HCT116 (cell line): Measurements from ENCODE around the gene NARF. TPM values are rescaled to one million over a fixed set of nuclear protein-coding genes. Genes with fewer than 3 reads are reported as not detected.
A peak's percentile ranks its signal among the peaks of the same experiment; 100 is the strongest.

Source experiments
- ATAC-seq: fragments of 200-7000 bp; cut with Tn5 transposase; 2 replicates; pipeline ENCODE4 v1.9.1; 2020; ENCODE audit warnings: mild to moderate bottlenecking, moderate library complexity
- BruUV-seq: library from RNA; stranded (reverse); fragments of 400-500 nt; replicated peaks from 2 replicates; lab custom pipeline; 2021; lab: Mats Ljungman, UMichigan
- CTCF ChIA-PET: fragments of 300-600 bp; sonication (Branson Sonifier 250); formaldehyde crosslinking; loops from one replicate; lab custom pipeline; 2021; ENCODE audit warnings: antibody characterized with exemption; lab: Charles Lee
- POLR2A ChIA-PET: fragments of 300-600, 350-600 bp; sonication (Branson Sonifier 250); formaldehyde crosslinking; loops from one replicate; lab custom pipeline; 2021; ENCODE audit warnings: antibody characterized with exemption; lab: Charles Lee
- RAD21 ChIA-PET, 2 experiments: fragments of 300-600 bp; sonication (Branson Sonifier 250); formaldehyde crosslinking; loops; one replicate each; lab custom pipeline; 2023; ENCODE audit warnings: low total read pairs in 2 of 2; ENCODE audit not compliant: uncharacterized antibody in 2 of 2, unreplicated experiment in 2 of 2, low non-redundant PET in 1 of 2; lab: Charles Lee
- DNase-seq: peaks from one replicate; pipeline ENCODE4 v3.0.0-alpha.2; 2010; ENCODE audit warnings: low read depth, low spot score
- H2AFZ ChIP-seq: fragments of 200-600 bp; shearing (Covaris generic), sonication (generic); 2 replicates; pipeline ENCODE4 v1.6.1; 2017; ENCODE audit warnings: low read depth, mixed run types, mixed read lengths, antibody characterized with exemption, low read length; ENCODE audit not compliant: poor library complexity, severe bottlenecking
- H3K27ac ChIP-seq: 2 replicates; pipeline ENCODE4 v1.5.1; 2012; ENCODE audit warnings: low read depth, low read length
- H3K27me3 ChIP-seq: fragments of 200-600 bp; sonication (generic); 2 replicates; pipeline ENCODE4 v1.6.1; 2016; ENCODE audit warnings: mixed run types, low read length, mixed read lengths; ENCODE audit not compliant: insufficient read depth
- H3K36me3 ChIP-seq, 2 experiments: fragments of 200-500 bp in 1 of 2; fragments of 200-600 bp in 1 of 2; sonication (Bioruptor generic) in 1 of 2; sonication (generic) in 1 of 2; 2 replicates each; pipeline versions ENCODE4 v1.5.1 to v1.6.1; 2014 to 2016; ENCODE audit warnings: low read length in 2 of 2, inconsistent platforms in 1 of 2, mixed read lengths in 1 of 2, mixed run types in 1 of 2; ENCODE audit not compliant: insufficient read depth in 2 of 2, control insufficient read depth in 1 of 2
- H3K4me1 ChIP-seq, 2 experiments: fragments of 200-600 bp in 1 of 2; sonication (generic) in 1 of 2; 2 replicates each; pipeline versions ENCODE4 v1.5.1 to v1.6.1; 2012 to 2017; ENCODE audit warnings: low read length in 2 of 2, inconsistent platforms in 1 of 2, mild to moderate bottlenecking in 1 of 2, mixed read lengths in 1 of 2, mixed run types in 1 of 2, moderate library complexity in 1 of 2; ENCODE audit not compliant: insufficient read depth in 2 of 2, control insufficient read depth in 1 of 2
- H3K4me2 ChIP-seq: fragments of 200-600 bp; sonication (generic); 2 replicates; pipeline ENCODE4 v1.6.1; 2017; ENCODE audit warnings: mixed run types, low read length, mixed read lengths
- H3K4me3 ChIP-seq, 2 experiments: fragments of 200-600 bp in 1 of 2; sonication (generic) in 1 of 2; replicated peaks in 1 of 2; 2 replicates each; pipeline ENCODE4 v1.5.1; 2011 to 2016; ENCODE audit warnings: low read length in 2 of 2, control low read depth in 1 of 2, low read depth in 1 of 2, mild to moderate bottlenecking in 1 of 2, mixed read lengths in 1 of 2, mixed run types in 1 of 2
- H3K79me2 ChIP-seq: fragments of 200-600 bp; sonication (generic); 2 replicates; pipeline ENCODE4 v1.6.1; 2017; ENCODE audit warnings: mild to moderate bottlenecking, mixed run types, low read length, moderate library complexity, mixed read lengths; ENCODE audit not compliant: insufficient read depth
- H3K9ac ChIP-seq: fragments of 200-600 bp; sonication (generic); 2 replicates; pipeline ENCODE4 v1.6.1; 2016; ENCODE audit warnings: low read length, mixed read lengths
- H3K9me2 ChIP-seq: fragments of 200-600 bp; sonication (generic), shearing (Covaris generic); 2 replicates; pipeline ENCODE4 v1.6.1; 2017; ENCODE audit warnings: mixed run types, mild to moderate bottlenecking, moderate library complexity; ENCODE audit not compliant: insufficient read depth
- H3K9me3 ChIP-seq, 2 experiments: fragments of 200-500 bp in 1 of 2; fragments of 200-600 bp in 1 of 2; sonication (Bioruptor generic) in 1 of 2; sonication (generic) in 1 of 2; 2 replicates each; pipeline ENCODE4 v1.6.1; 2014 to 2017; ENCODE audit warnings: low read length in 2 of 2, mixed read lengths in 2 of 2, inconsistent platforms in 1 of 2, low read depth in 1 of 2, mild to moderate bottlenecking in 1 of 2, mixed run types in 1 of 2, moderate library complexity in 1 of 2; ENCODE audit not compliant: control insufficient read depth in 1 of 2, insufficient read depth in 1 of 2
- H4K20me1 ChIP-seq: fragments of 200-600 bp; sonication (generic), shearing (Covaris generic); 2 replicates; pipeline ENCODE4 v1.6.1; 2017; ENCODE audit warnings: mixed run types, mild to moderate bottlenecking, moderate library complexity; ENCODE audit not compliant: insufficient read depth
- CBX3 ChIP-seq: IDR thresholded peaks from 2 replicates; pipeline ENCODE4 v1.6.1; 2012; ENCODE audit warnings: low read depth
- EGR1 ChIP-seq: IDR thresholded peaks from 2 replicates; pipeline ENCODE4 v1.6.1; 2012; ENCODE audit warnings: low read depth
- EZH2phosphoT487 ChIP-seq: fragments of 200-600 bp; IDR thresholded peaks from 2 replicates; pipeline ENCODE4 v1.6.1; 2018; ENCODE audit warnings: antibody characterized with exemption, borderline replicate concordance
- FOSL1 ChIP-seq: IDR thresholded peaks from 2 replicates; pipeline ENCODE4 v1.6.1; 2012; ENCODE audit warnings: low read depth
- SIN3A ChIP-seq: IDR thresholded peaks from 2 replicates; pipeline ENCODE4 v1.6.1; 2012; ENCODE audit warnings: low read depth
- SP1 ChIP-seq: IDR thresholded peaks from 2 replicates; pipeline ENCODE4 v1.6.1; 2012; ENCODE audit warnings: low read depth
- SRF ChIP-seq: IDR thresholded peaks from 2 replicates; pipeline ENCODE4 v1.6.1; 2012; ENCODE audit warnings: low read depth
- YY1 ChIP-seq: IDR thresholded peaks from 2 replicates; pipeline ENCODE4 v1.6.1; 2011; ENCODE audit warnings: low read length, low read depth, moderate library complexity, mild to moderate bottlenecking; ENCODE audit not compliant: insufficient replicate concordance; ENCODE audit errors: extremely low read depth
- ZFX ChIP-seq: fragments of 450-650 bp; IDR thresholded peaks from 2 replicates; pipeline ENCODE4 v1.6.1; 2017
- intact Hi-C: fragments of 100-400 bp; cut with micrococcal nuclease; formaldehyde crosslinking; loops from 2 replicates; pipeline ENCODE4 v1.10.0; 2022
- total RNA-seq: library from RNA; stranded (reverse); gene quantifications from one replicate; pipeline ENCODE4 v1.2.1, GENCODE V29; 2021; ENCODE audit not compliant: unreplicated experiment
- TF ChIP-seq, protein P1 (sequence below): IDR thresholded peaks from 2 replicates; pipeline ENCODE4 v1.6.1; 2012
- TF ChIP-seq, protein P2 (sequence below), 3 experiments: fragments of 200-600 bp in 1 of 3; sonication (generic) in 1 of 3; IDR thresholded peaks in 2 of 3; conservative IDR thresholded peaks in 1 of 3; 2 replicates each; pipeline ENCODE4 v1.5.1; 2012 to 2017; ENCODE audit warnings: low read depth in 2 of 3, low read length in 2 of 3, antibody characterized with exemption in 1 of 3, borderline replicate concordance in 1 of 3, control low read depth in 1 of 3, mild to moderate bottlenecking in 1 of 3, mixed read lengths in 1 of 3, mixed run types in 1 of 3, moderate library complexity in 1 of 3; ENCODE audit not compliant: insufficient read depth in 1 of 3

The NARF gene
- total RNA-seq, 1 experiment from 2014 or later = 91.8 TPM

DNA sequence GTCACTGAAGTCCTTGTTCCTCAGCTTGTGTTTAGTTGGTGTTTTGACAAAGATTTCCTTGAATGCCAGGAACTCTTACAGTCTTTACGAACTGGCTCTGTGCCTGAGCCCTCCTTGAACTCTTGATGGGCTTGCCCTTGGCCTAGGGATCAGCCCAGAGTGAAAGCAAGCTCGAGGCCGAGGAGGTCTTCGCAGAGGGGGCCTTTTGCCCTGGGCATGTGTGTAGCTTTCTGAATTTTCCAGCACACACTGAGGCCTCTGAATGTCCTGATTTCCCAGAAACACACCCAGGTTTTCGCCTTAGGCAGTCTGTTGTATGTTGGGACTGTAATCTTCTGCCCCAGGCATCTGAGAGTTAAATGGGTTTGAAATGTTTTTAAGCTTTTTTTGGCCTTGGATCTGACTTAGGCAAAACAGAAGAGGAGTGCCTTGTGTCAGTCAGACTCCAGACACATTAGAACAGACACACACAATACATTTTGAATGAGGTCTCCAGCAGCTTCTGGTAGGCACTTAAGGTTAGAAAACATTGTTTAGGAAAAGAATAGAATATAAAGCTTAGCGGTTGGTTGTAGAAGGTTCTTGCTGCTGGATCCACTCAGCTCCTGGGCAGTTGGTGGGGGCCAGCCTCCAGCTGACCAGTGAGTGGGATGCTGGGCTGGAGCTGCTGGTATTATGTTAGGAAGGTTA is 78.1 kb downstream of the NARF start:
- Histone ChIP-seq H2AFZ (no peak overlapping the region), H3K4me3 (no peak overlapping the region), H3K36me3 (no peaks in the 10 kb centered on the region; a peak in 1 of 4 replicates), H3K4me2 (peak overlapping the region; percentile 24), H3K27me3 (no peaks in the 10 kb centered on the region), H3K4me1 (peaks cover 43 to 58% of the 10 kb centered on the region in 2 experiments), H3K9ac (peak overlapping the region; percentile 18), H3K9me2 (no peaks in the 10 kb centered on the region), H3K9me3 (no peaks in the 10 kb centered on the region), H3K79me2 (peaks cover 100% of the 10 kb centered on the region), H4K20me1 (peaks cover 36% of the 10 kb centered on the region; the same call in 1 of the 2 replicates), H3K27ac (peak overlapping the region; percentile 47)
- intact Hi-C loops = no loop called here
- RAD21 ChIA-PET = interaction anchor here (0.5 kb wide), 2 partner anchors 10 to 179 kb away, joined by 3 to 12 read pairs; no protein-coding TSS in a partner anchor
- no peak for DNase-seq
- BruUV-seq = TSS peak; percentile 13
- POLR2A ChIA-PET = interaction anchor here (1.8 kb wide), 1 partner anchor 17 kb away, joined by 5 read pairs; the partner anchor contains the start of gene FOXK2
- ATAC-seq = no peak; the same call in 1 of the 2 replicates
- CTCF ChIA-PET = interaction anchor here (1.1 to 4.3 kb wide), 2 partner anchors 10 to 17 kb away, joined by 3 to 15 read pairs; no protein-coding TSS in a partner anchor
- TF ChIP-seq, protein P1, sequence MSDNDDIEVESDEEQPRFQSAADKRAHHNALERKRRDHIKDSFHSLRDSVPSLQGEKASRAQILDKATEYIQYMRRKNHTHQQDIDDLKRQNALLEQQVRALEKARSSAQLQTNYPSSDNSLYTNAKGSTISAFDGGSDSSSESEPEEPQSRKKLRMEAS = no peak
- TF ChIP-seq EGR1 = no peak
- TF ChIP-seq YY1 = no peak
- no peak for TF ChIP-seq CBX3
- TF ChIP-seq, protein P2, sequence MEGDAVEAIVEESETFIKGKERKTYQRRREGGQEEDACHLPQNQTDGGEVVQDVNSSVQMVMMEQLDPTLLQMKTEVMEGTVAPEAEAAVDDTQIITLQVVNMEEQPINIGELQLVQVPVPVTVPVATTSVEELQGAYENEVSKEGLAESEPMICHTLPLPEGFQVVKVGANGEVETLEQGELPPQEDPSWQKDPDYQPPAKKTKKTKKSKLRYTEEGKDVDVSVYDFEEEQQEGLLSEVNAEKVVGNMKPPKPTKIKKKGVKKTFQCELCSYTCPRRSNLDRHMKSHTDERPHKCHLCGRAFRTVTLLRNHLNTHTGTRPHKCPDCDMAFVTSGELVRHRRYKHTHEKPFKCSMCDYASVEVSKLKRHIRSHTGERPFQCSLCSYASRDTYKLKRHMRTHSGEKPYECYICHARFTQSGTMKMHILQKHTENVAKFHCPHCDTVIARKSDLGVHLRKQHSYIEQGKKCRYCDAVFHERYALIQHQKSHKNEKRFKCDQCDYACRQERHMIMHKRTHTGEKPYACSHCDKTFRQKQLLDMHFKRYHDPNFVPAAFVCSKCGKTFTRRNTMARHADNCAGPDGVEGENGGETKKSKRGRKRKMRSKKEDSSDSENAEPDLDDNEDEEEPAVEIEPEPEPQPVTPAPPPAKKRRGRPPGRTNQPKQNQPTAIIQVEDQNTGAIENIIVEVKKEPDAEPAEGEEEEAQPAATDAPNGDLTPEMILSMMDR (IDR thresholded peaks at IDR 0.05 in 2 of 3, conservative IDR thresholded peaks at IDR 0.05 in 1 of 3; ENCODE audit: borderline replicate concordance in 1 of 3, insufficient read depth in 1 of 3, low read depth in 2 of 3, low read length in 2 of 3) = no peak
- no peak for TF ChIP-seq SRF
- no peak for TF ChIP-seq SP1
- no peak for TF ChIP-seq ZFX
- no peak for TF ChIP-seq EZH2phosphoT487
- TF ChIP-seq FOSL1 = no peak
- TF ChIP-seq SIN3A = no peak
- TF ChIP-seq, all 23 proteins: peak for 0
